Mesothelial cell of epicardium (in vitro differentiated cells): Measurements from ENCODE around the gene IRF9. TPM values are rescaled to one million over a fixed set of nuclear protein-coding genes. Genes with fewer than 3 reads are reported as not detected.
A peak's percentile ranks its signal among the peaks of the same experiment; 100 is the strongest.

Source experiments
- DNase-seq, 2 experiments: peaks; one replicate each; pipeline ENCODE4 v3.0.0; 2021; ENCODE audit warnings: low spot score in 2 of 2; ENCODE audit not compliant: unreplicated experiment in 2 of 2
- H3K27ac Mint-ChIP-seq: 2 replicates; pipeline ENCODE4 v1.8.0; 2021; ENCODE audit warnings: mixed read lengths
- H3K27me3 Mint-ChIP-seq: 2 replicates; pipeline ENCODE4 v1.8.0; 2021; ENCODE audit warnings: low read depth, mixed read lengths
- H3K36me3 Mint-ChIP-seq: 2 replicates; pipeline ENCODE4 v1.8.0; 2021; ENCODE audit warnings: mixed read lengths
- H3K4me1 Mint-ChIP-seq: 2 replicates; pipeline ENCODE4 v1.8.0; 2021; ENCODE audit warnings: mixed read lengths
- H3K4me3 Mint-ChIP-seq: 2 replicates; pipeline ENCODE4 v1.8.0; 2021; ENCODE audit warnings: mild to moderate bottlenecking, moderate library complexity, mixed read lengths
- H3K9me3 Mint-ChIP-seq: 2 replicates; pipeline ENCODE4 v1.8.0; 2021; ENCODE audit warnings: mixed read lengths
- CTCF ChIP-seq: fragments of 200-600 bp; sonication (generic); IDR thresholded peaks from one replicate; pipeline ENCODE4 v1.5.0; 2021; ENCODE audit warnings: antibody characterized with exemption; ENCODE audit not compliant: unreplicated experiment
- total RNA-seq: library from RNA; stranded (reverse); gene quantifications from 3 replicates; pipeline ENCODE4 v1.2.1, GENCODE V29; 2021

IRF9 gene
- total RNA-seq, 1 donor from 2014 or later: 274 TPM

DNA sequence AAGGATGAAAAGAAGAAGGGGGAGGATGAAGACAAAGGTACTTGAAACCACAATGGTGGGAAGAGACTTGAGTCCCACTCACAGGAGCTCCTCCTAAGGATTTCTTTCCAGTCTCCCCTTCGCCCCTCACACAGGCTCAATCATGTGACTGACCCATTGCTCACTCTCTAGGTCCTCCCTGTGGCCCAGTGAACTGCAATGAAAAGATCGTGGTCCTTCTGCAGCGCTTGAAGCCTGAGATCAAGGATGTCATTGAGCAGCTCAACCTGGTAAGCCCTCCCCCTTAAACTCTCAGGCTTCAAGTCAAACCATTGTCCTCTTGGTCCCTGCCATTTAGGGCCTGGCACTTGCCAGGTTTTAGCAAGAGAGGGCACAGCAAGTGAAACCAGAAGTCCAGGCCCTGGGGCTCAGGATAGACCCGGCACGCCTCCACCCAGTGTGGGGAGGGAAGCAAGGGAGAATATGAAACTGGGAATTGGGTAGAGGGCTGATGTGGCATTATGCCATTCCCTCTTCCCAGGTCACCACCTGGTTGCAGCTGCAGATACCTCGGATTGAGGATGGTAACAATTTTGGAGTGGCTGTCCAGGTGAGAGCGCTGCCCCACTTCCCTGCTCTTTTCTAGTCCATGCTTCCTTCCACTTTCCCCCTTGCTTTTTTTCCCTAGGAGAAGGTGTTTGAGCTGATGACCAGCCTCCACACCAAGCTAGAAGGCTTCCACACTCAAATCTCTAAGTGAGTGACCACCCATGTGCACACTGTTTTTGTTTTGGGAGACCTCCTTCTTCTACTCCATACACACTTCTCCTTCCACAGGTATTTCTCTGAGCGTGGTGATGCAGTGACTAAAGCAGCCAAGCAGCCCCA lies 23.3 kb upstream of the IRF9 start:
- no peaks in the 10 kb centered on the region for H3K27me3 Mint-ChIP-seq
- no peak for DNase-seq
- peak overlapping the region; percentile 93 for H3K4me3 Mint-ChIP-seq
- peaks cover 42% of the 10 kb centered on the region for H3K4me1 Mint-ChIP-seq
- TF ChIP-seq CTCF: no peak
- H3K9me3 Mint-ChIP-seq: no peaks in the 10 kb centered on the region
- peak overlapping the region; percentile 88 for H3K27ac Mint-ChIP-seq
- H3K36me3 Mint-ChIP-seq: peaks cover 7% of the 10 kb centered on the region

DNA sequence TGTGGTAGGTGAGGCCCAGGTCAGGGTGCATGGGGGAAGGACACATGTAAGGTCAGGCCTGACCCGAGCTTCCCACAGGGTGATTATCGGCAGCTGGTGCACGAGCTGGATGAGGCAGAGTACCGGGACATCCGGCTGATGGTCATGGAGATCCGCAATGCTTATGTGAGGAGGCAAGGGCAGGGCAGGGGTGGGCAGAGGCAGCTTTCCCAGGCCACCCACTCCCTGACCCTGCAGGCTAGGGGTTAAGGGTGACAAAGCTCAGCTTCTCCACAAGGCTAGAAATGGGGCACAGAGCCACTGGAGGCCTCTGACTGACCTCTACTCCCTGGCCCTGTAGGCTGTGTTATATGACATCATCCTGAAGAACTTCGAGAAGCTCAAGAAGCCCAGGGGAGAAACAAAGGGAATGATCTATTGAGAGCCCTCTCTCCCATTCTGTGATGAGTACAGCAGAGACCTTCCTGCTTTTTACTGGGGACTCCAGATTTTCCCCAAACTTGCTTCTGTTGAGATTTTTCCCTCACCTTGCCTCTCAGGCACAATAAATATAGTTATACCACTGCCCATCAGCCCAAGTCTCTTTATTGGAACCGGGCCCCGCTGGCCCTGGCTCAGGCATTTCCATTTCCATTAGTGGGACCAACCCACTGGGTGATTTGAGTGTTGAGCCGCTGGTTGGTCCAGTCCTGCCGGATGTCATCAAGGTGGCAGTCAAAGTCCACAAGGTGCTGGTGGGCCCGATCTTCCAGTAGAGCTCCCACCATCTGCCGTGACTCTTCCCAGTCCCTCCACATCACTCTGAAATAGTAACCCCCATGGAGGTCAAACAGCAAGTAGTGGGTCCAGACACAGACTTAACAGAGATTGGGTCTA lies 22.4 kb upstream of the IRF9 start:
- peak overlapping the region; percentile 93 for H3K4me3 Mint-ChIP-seq
- H3K27ac Mint-ChIP-seq: peak overlapping the region; percentile 66
- H3K27me3 Mint-ChIP-seq: no peaks in the 10 kb centered on the region
- H3K36me3 Mint-ChIP-seq: peaks cover 7% of the 10 kb centered on the region
- no peak for DNase-seq
- no peaks in the 10 kb centered on the region for H3K9me3 Mint-ChIP-seq
- H3K4me1 Mint-ChIP-seq: peaks cover 46% of the 10 kb centered on the region
- TF ChIP-seq CTCF: no peak

GRCh38 chr14:24139272-24139934 lies 21.7 kb upstream of the IRF9 start:
- Mint-ChIP-seq H3K27ac (peak overlapping the region; percentile 66), H3K36me3 (peaks cover 10% of the 10 kb centered on the region), H3K27me3 (no peaks in the 10 kb centered on the region), H3K4me3 (peak overlapping the region; percentile 93), H3K9me3 (no peaks in the 10 kb centered on the region), H3K4me1 (peaks cover 46% of the 10 kb centered on the region)
- TF ChIP-seq CTCF: no peak
- DNase-seq: no peak

DNA sequence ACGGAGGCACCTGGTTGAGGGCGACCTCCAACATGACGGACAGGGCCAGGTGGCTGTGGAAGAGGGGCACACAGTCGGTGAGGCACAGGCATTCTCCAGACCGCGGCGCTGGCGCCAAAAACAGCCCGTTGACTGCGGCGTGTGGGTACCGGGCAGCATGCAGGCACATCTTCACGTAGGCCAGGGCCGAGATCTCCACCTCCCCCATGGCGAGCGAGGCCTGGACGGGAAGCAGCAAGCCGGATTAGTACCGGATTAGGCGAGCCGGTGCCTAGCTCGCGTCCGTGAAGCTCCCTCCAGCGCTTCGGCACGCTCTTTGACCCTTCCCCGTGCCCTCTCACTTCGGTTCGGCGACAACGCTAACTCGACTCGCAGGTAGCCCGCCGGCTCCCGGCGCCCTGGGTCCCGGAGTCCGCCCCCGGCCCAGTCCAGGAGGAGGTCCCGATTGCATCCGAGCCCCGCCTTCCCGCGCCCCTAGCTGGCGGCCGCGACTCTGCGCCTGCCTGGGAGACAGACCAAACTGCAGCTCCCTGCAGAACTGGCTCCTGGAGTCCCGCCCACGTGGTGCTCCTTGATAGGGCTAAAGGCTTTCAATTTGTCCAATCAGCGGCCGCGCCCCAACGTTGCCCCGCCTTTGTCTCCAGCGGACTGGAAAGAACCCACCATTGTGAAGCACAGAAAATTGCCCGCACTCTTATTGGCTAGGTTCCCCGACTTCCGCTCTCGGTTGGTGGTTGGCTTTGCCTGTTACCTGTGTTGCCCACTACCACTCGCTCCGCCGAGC lies 19.8 kb upstream of the IRF9 start, which contains the start of gene EMC9:
TSS of gene EMC9 (minus strand) at position 495 of the 784 bp plus-strand sequence. CDS start at position 208, 287 bp downstream.
- DNase-seq: peak; percentile 98 to 99
- Mint-ChIP-seq H3K4me1 (peaks cover 53% of the 10 kb centered on the region), H3K27ac (peak within 1 kb of the TSS; percentile 97), H3K9me3 (no peaks in the 10 kb centered on the region), H3K36me3 (peaks cover 10% of the 10 kb centered on the region), H3K27me3 (no peaks in the 10 kb centered on the region), H3K4me3 (peak within 1 kb of the TSS; percentile 93)
- peak; percentile 19 for TF ChIP-seq CTCF

- Mint-ChIP-seq H3K4me1 (peaks cover 47% of the 10 kb centered on the region), H3K4me3 (no peak overlapping the region), H3K36me3 (peaks cover 4% of the 10 kb centered on the region), H3K27me3 (no peaks in the 10 kb centered on the region), H3K27ac (no peak overlapping the region), H3K9me3 (no peaks in the 10 kb centered on the region)
- no peak for TF ChIP-seq CTCF
- no peak for DNase-seq
These were observed 17.6 kb upstream of the IRF9 start for GRCh38 chr14:24143511-24143910.
